ENCODE results near the gene SLC1A2. TPM values are rescaled to one million over a fixed set of nuclear protein-coding genes. Genes with fewer than 3 reads are reported as not detected.

SLC1A2 gene
- total RNA-seq, 1 experiment from 2014 or later: 0.11 TPM

- POLR2A ChIA-PET (ENCODE audit: low non-redundant PET): no interaction called here
- TF ChIP-seq CTCF (conservative IDR thresholded peaks at IDR 0.05; ENCODE audit: low read depth, low read length) (no peak), EZH2 (IDR thresholded peaks at IDR 0.05; ENCODE audit: borderline replicate concordance, low read depth, low read length, poor library complexity, severe bottlenecking) (no peak)
- Histone ChIP-seq H3K9me3 (ENCODE audit: low read depth, low read length, poor library complexity, severe bottlenecking) (no peaks in the 10 kb centered on the region), H3K27ac (ENCODE audit: low read depth, low read length, poor library complexity, severe bottlenecking) (no peak overlapping the region), H3K4me3 (ENCODE audit: low read depth, low read length, poor library complexity, severe bottlenecking) (no peak overlapping the region), H3K36me3 (ENCODE audit: insufficient read depth, low read length, poor library complexity, severe bottlenecking) (no peaks in the 10 kb centered on the region), H3K27me3 (replicated peaks; ENCODE audit: insufficient read depth, low read depth, low read length, poor library complexity) (peaks cover 11% of the 10 kb centered on the region), H3K4me1 (ENCODE audit: insufficient read depth, low read length, poor library complexity, severe bottlenecking) (no peaks in the 10 kb centered on the region)
- CTCF ChIA-PET: no interaction called here
- no TSS peak for BruUV-seq (replicated peaks)
- intact Hi-C loops (cut with micrococcal nuclease; ENCODE audit: unreplicated experiment): no loop called here
- DNase-seq (ENCODE audit: low spot score): no peak
Observed at GRCh38 chr11:35233518-35233917, 185.8 kb downstream of the SLC1A2 start.

GRCh38 chr11:35232891-35233330 is 186.4 kb downstream of the SLC1A2 start:
- no peak overlapping the region for H3K27ac ChIP-seq (ENCODE audit: low read depth, low read length, poor library complexity, severe bottlenecking)
- H3K9me3 ChIP-seq (ENCODE audit: low read depth, low read length, poor library complexity, severe bottlenecking): no peaks in the 10 kb centered on the region
- intact Hi-C loops (cut with micrococcal nuclease; ENCODE audit: unreplicated experiment): no loop called here
- H3K4me3 ChIP-seq (ENCODE audit: low read depth, low read length, poor library complexity, severe bottlenecking): no peak overlapping the region
- BruUV-seq (replicated peaks): no TSS peak
- H3K4me1 ChIP-seq (ENCODE audit: insufficient read depth, low read length, poor library complexity, severe bottlenecking): no peaks in the 10 kb centered on the region
- no peak for DNase-seq (ENCODE audit: low spot score)
- TF ChIP-seq EZH2 (IDR thresholded peaks at IDR 0.05; ENCODE audit: borderline replicate concordance, low read depth, low read length, poor library complexity, severe bottlenecking) (no peak), CTCF (conservative IDR thresholded peaks at IDR 0.05; ENCODE audit: low read depth, low read length) (no peak)
- H3K36me3 ChIP-seq (ENCODE audit: insufficient read depth, low read length, poor library complexity, severe bottlenecking): no peaks in the 10 kb centered on the region
- peaks cover 11% of the 10 kb centered on the region for H3K27me3 ChIP-seq (replicated peaks; ENCODE audit: insufficient read depth, low read depth, low read length, poor library complexity)
- POLR2A ChIA-PET (ENCODE audit: low non-redundant PET): no interaction called here
- CTCF ChIA-PET: no interaction called here

- POLR2A ChIA-PET (ENCODE audit: low non-redundant PET): no interaction called here
- intact Hi-C loops (cut with micrococcal nuclease; ENCODE audit: unreplicated experiment): no loop called here
- TF ChIP-seq CTCF (conservative IDR thresholded peaks at IDR 0.05; ENCODE audit: low read depth, low read length): no peak
- no peak for TF ChIP-seq EZH2 (IDR thresholded peaks at IDR 0.05; ENCODE audit: borderline replicate concordance, low read depth, low read length, poor library complexity, severe bottlenecking)
- no peaks in the 10 kb centered on the region for H3K36me3 ChIP-seq (ENCODE audit: insufficient read depth, low read length, poor library complexity, severe bottlenecking)
- CTCF ChIA-PET: no interaction called here
- peaks cover 11% of the 10 kb centered on the region for H3K27me3 ChIP-seq (replicated peaks; ENCODE audit: insufficient read depth, low read depth, low read length, poor library complexity)
- BruUV-seq (replicated peaks): no TSS peak
- no peak for DNase-seq (ENCODE audit: low spot score)
- H3K27ac ChIP-seq (ENCODE audit: low read depth, low read length, poor library complexity, severe bottlenecking): no peak overlapping the region
- no peaks in the 10 kb centered on the region for H3K9me3 ChIP-seq (ENCODE audit: low read depth, low read length, poor library complexity, severe bottlenecking)
- no peaks in the 10 kb centered on the region for H3K4me1 ChIP-seq (ENCODE audit: insufficient read depth, low read length, poor library complexity, severe bottlenecking)
- no peak overlapping the region for H3K4me3 ChIP-seq (ENCODE audit: low read depth, low read length, poor library complexity, severe bottlenecking)
Observed at GRCh38 chr11:35231076-35231860, 188.1 kb downstream of the SLC1A2 start.
